Muscle of arm (tissue), 12 donors: ENCODE results near the gene PLA2G2E. TPM values are rescaled to one million over a fixed set of nuclear protein-coding genes. Genes with fewer than 3 reads are reported as not detected.
"Not testable (repeated sequence)": the region's sequence is repeated elsewhere in the genome, so short reads cannot be mapped to it uniquely, and the experiment has no call there.

Source experiments
- DNase-seq: peaks from one replicate; pipeline ENCODE4 v3.0.0-alpha.2; 2013
- polyA plus RNA-seq, 12 donors: library from polyadenylated mRNA; unstranded; fragments of 120-200 nt; gene quantifications; one replicate each; pipeline ENCODE4 v1.2.1, GENCODE V29; 2013; ENCODE audit not compliant: insufficient read length in 12 of 12

The PLA2G2E gene
- polyA plus RNA-seq, 12 donors, result not detected

GRCh38 chr1:19932866-19933265 lies 9.4 kb upstream of the PLA2G2E start:
- no peak for DNase-seq

- DNase-seq, result not testable (repeated sequence)
Measured at GRCh38 chr1:19927130-19927421, 3.7 kb upstream of the PLA2G2E start.

DNA sequence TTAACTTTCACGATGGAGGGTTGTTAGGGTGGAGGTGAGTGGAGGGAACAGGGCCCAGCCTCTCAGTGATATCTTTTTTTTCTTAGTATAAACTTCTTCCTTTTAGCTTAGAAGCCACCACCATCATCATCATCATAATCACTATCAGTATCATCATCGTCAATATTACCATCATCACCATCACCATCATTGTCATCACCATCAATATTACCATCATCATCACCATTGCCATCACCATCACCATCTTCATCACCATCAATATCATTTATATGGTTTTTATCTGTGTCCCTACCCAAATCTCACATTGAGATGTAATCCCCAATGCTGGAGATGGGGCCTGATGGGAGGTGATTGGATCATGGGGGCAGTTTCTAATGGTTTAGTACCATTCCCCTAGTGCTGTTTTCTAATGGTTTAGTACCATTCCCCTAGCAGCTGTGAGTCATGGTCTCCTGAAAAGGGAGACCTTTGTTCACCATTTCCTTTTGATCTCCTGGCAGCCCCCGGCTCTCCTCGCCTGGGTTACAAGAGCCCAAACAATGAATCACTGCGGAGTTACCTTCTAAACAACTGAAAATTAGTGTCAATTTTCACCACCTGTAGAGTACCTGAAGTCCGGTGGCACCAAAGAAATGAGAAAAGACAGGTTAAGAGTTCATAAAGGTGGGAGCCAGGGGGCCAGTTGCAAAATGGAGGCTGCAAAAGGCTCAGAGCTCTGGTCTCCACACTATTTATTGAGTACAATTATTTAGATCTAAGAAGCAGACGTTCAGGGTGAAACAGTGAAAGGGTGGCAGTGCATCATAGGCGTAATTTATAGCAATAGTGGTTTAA lies 3.1 kb upstream of the PLA2G2E start:
- DNase-seq, result no peak

DNA sequence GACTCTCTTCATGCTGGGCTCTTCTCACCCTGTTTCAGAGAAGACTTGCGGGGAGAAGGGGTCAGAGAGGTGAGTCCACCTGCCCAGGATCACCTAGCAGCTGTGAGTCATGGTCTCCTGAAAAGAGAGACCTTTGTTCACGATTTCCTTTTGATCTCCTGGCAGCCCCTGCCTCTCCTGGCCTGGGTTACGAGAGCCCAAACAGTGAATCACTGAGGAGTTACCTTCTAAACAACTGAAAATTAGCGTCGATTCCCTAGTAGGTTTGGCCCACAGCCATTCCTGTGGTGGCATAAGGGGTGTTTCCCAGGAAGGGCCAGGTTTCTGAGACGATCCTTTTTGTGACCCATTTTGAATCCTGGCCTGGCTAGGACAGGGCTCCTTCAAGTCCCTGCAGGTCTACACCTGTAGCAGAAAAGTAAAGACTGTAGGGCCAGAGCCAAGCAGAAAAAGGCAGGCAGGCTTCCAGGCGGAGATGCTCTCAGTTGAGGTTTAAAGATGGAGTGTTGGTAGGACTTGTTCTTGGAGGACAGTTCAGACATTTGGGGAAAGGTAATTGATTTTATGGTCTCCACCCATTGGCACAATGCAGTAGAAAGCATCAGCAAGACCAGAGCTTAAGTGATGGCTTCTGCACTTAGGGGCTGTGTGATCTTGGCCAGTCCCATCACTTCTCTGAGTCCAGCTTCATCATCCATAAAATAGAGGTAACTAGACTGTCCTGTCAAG lies 2.1 kb upstream of the PLA2G2E start:
- DNase-seq, result no peak

DNA sequence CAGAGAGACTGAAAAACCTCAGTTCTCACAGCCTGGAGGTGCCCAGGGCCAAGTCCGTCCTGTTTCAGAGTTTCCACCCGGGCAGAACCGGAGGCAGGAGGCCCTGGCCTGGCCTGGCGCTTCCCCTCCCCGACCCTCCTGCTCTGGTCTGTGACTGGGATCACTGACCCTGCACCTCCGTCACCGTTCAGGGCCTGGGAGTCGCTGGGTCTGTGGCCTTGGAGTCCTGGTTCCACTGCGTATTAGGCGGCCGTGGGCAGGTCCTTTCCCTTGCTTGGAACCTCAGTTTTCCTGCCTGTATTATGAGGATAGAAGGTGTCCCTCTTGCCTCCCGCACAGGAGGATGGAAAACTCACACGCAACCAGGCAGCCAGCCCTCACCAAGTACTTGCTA lies 533 bp upstream of the PLA2G2E start:
- no peak for DNase-seq

- DNase-seq, result no peak
Measured at GRCh38 chr1:19922015-19922688, 1.3 kb downstream of the PLA2G2E start.

- no peak for DNase-seq
Measured at GRCh38 chr1:19921310-19921709, 2.1 kb downstream of the PLA2G2E start.

- DNase-seq, result no peak
Measured at GRCh38 chr1:19920132-19920710, 3.2 kb downstream of the PLA2G2E start.

DNA sequence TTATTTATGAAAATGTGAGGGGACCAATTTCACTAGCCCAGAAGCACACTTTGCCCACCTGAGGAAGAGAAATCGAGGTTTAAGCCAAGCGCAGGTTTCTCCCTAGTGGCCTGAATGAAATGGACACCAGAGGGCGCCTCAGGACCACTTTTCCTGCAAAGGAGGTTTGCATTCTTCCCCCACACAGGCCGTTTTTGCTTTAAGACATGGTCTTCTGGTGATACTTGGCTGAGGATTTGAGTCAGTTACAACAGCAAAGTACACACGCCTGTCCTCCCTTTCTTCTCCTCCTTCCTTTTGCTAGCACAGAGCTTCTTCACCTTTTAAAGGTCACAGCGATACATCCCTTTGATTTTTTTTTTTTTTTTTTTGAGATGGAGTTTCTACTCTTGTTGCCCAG lies 5.4 kb downstream of the PLA2G2E start:
- DNase-seq, result peak; percentile 80

DNA sequence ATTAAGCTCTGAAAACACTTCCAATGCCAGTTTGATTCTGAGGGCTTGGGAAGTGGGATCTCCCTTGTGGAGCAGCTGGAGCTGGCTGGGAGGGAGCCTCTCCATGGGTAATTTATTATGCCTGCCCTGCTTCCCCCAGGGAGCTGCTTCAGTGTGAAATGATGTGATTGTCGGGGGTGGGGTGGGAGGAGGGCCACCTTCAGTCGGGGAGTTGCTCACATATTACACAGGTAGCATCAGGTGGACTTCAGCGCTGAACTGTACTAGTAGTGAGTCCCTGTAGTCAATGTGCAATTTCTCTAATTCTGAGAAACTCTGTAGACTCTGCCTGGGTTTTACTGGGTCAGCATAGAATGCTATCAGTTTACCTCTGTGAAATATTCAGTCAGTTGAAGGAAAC lies 12.8 kb downstream of the PLA2G2E start:
- no peak for DNase-seq

DNA sequence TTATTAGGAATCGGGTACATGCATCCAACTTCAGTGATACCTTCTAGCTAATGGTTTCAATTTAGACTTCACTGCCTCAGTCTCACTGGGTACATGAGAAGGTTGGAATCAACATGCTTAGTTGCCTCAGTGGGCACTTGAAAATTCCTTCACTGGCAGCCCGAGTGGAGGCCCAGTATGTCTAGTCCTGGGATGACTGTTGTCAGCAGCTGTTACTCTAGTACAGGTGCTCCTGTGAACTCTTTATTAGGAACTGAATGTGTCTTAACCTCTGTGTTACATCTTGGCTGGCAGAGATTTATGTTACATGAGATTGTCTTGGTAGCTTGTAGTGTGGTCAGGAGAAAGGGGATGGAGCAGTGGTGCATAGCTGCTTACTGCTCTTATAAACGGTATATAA lies 13.4 kb downstream of the PLA2G2E start:
- DNase-seq, result no peak

- no peak for DNase-seq
Measured at GRCh38 chr1:19909392-19909791, 14.0 kb downstream of the PLA2G2E start.

- no peak for DNase-seq
Measured at GRCh38 chr1:19907456-19907855, 16.0 kb downstream of the PLA2G2E start.

- no peak for DNase-seq
Measured at GRCh38 chr1:19903621-19904020, 19.8 kb downstream of the PLA2G2E start.

DNA sequence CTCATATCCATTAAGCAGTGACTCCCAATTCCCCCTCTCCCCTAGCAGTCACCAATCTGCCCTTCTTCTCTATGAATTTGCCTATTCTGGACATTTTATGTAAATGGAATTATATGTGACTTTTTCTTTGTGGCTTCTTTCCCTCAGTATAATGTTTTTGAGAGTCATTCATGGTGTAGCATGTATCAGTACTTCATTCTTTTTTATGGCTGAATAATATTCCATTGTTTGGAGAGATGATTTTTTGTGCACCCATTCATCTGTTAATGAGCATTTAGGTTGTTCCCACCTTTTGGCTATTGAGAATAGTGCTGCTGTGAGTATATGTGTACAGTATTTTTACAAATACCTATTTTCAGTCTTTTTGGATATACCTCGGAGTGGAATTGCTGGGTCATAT lies 21.8 kb downstream of the PLA2G2E start:
- no peak for DNase-seq

GRCh38 chr1:19894218-19894617 lies 29.2 kb downstream of the PLA2G2E start:
- DNase-seq, result no peak

DNA sequence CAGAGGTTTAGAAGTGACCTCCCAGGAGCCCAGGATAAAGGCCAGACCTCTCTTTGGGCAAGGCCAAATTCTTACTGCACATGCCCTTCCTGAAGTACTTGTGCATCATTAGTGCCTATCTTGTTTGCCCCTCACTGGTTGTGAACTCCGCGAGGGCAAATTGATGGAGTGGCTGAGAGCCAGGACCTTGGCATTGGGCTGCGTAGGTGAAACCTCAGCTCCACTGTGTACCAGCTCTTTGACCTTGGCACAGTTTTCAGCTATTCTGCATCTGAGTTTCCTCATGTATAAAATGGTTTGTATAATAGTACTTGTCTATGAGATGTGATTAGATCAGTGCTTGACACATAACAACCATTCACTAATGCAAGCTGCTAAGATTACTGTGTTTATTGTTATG lies 29.7 kb downstream of the PLA2G2E start:
- no peak for DNase-seq

DNA sequence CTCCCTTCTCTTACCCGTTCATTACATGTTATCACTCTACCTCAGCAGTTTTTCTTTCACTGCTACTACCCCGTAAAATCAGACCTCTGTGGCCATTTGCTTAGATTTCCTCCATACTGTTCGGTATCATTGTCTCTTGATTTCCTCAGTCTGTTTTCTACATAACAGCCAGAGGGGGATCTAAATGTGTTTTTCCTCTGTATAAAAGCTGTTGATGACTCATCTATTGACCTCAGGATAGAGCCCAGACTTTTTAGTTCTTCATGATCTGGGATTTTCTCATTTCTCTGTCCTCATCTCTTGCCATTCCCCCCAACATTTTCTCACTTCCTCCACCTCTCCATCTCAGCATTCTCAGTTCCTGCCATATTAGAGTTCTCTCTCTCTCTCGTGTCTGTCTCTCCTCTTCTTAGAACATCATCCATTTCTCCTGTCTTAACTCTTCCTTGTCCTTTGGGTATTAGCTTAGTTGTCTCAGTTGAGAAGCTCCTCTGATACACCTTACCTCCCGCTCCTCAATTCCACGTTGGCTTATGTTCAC lies 30.7 kb downstream of the PLA2G2E start:
- DNase-seq, result no peak

DNA sequence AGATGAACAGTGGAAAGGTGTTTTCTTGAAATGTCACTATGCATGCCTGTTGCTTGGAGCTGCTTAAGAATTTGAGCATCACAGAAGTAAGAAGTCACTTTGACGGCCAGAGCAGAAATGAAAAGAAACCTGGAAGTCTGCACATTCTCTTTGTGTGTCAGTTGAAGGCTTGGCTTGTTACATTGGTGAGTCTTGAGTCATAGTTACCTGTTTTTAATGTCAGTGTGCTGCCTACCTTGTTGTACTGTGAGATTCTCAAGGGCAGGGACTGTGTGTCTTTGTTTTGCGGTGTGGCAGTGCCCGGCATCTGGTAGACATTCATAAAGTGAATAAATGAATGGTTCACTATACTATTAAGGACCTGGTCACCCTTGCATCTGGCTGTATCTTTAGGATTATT lies 31.3 kb downstream of the PLA2G2E start:
- no peak for DNase-seq

- no peak for DNase-seq
Measured at GRCh38 chr1:19889656-19890055, 33.8 kb downstream of the PLA2G2E start.

DNA sequence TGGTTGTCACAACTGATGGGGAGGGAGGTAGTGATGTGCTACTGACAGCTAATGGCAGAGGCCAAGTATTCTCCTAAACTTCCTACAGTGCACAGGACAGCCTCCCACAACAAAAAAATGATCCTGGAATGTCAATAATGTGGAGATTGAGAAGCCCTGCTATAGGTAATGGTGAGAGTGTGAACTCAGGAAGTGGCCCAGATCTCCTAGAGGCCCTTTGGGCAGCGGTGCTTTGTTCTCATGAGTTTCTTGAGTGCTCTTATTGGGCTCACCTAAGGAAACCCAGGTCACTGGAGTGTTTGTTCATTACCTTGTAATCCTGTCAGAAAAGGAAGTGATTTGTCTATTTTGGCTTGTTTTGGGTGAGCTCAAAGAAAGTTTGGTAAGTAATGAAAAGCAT lies 35.3 kb downstream of the PLA2G2E start:
- no peak for DNase-seq

DNA sequence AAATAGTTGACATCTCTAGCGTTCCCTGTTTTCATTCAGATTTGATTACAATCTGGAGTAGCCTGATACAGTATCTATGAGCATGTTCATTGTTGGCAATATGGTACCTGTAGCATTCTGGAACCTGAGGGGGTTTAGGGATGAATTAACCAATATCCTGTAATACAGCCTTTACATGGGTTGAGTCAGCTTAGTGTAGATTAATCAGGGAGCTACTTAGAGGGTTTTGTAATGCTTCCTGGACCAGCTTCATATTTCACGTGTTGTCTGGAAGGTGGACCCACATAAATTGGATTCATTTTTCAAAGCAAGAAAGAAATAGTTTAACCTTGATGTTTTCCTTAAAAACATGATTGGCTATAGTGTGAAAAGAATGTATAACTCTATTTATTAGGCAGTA lies 37.6 kb downstream of the PLA2G2E start:
- DNase-seq, result no peak
